WTC11 (cell line): ENCODE results near the gene IFNL4. TPM values are rescaled to one million over a fixed set of nuclear protein-coding genes. Genes with fewer than 3 reads are reported as not detected.
"Not testable (repeated sequence)": the region's sequence is repeated elsewhere in the genome, so short reads cannot be mapped to it uniquely, and the experiment has no call there.

Source experiments
- ATAC-seq: fragments of 200-7000 bp; cut with Tn5 transposase; 2 replicates; pipeline ENCODE4 v1.10.0; 2021; ENCODE audit warnings: mild to moderate bottlenecking, moderate library complexity
- CTCF ChIA-PET: fragments of 300-600 bp; sonication (Branson Sonifier 250); formaldehyde crosslinking; loops from one replicate; lab custom pipeline; 2021; ENCODE audit warnings: antibody characterized with exemption; lab: Charles Lee
- POLR2A ChIA-PET: fragments of 350-600 bp; sonication (Branson Sonifier 250); formaldehyde crosslinking; loops from one replicate; lab custom pipeline; 2021; ENCODE audit warnings: antibody characterized with exemption; lab: Charles Lee
- DNase-seq: peaks from one replicate; pipeline ENCODE4 v3.0.0; 2021; ENCODE audit warnings: low spot score
- H3K27ac Mint-ChIP-seq: 2 replicates; pipeline ENCODE4 v1.8.0; 2021; ENCODE audit warnings: mixed read lengths
- H3K27me3 Mint-ChIP-seq: 2 replicates; pipeline ENCODE4 v1.8.0; 2021; ENCODE audit warnings: low read depth, mild to moderate bottlenecking, moderate library complexity, mixed read lengths
- H3K36me3 Mint-ChIP-seq: 2 replicates; pipeline ENCODE4 v1.8.0; 2021; ENCODE audit warnings: mixed read lengths
- H3K4me1 Mint-ChIP-seq: 2 replicates; pipeline ENCODE4 v1.8.0; 2022; ENCODE audit warnings: mixed read lengths
- H3K4me3 Mint-ChIP-seq: 2 replicates; pipeline ENCODE4 v1.8.0; 2021; ENCODE audit warnings: mild to moderate bottlenecking, moderate library complexity, mixed read lengths
- H3K9me3 Mint-ChIP-seq: 2 replicates; pipeline ENCODE4 v1.8.0; 2021; ENCODE audit warnings: mixed read lengths
- ATF1 ChIP-seq: sonication (generic); formaldehyde crosslinking; IDR thresholded peaks from 2 replicates; pipeline ENCODE4 v1.8.1; 2023; ENCODE audit warnings: mild to moderate bottlenecking, moderate library complexity, missing genetic modification reagents
- CREM ChIP-seq: sonication (generic); formaldehyde crosslinking; IDR thresholded peaks from 2 replicates; pipeline ENCODE4 v1.8.1; 2022; ENCODE audit warnings: mild to moderate bottlenecking, missing genetic modification reagents, moderate library complexity
- EMX1 ChIP-seq: fragments of 250-450 bp; sonication (Bioruptor Pico); IDR thresholded peaks from 2 replicates; pipeline ENCODE4 v1.8.0; 2021; ENCODE audit warnings: mild to moderate bottlenecking
- FOXP1 ChIP-seq: sonication (generic); formaldehyde crosslinking; IDR thresholded peaks from 2 replicates; pipeline ENCODE4 v1.8.0; 2022; ENCODE audit warnings: missing genetic modification reagents, mild to moderate bottlenecking, moderate library complexity, borderline replicate concordance
- HMGA2 ChIP-seq: fragments of 250-450 bp; sonication (Bioruptor Pico); IDR thresholded peaks from 2 replicates; pipeline ENCODE4 v1.4.0; 2021; ENCODE audit warnings: mild to moderate bottlenecking, moderate library complexity
- JAZF1 ChIP-seq: fragments of 250-450 bp; sonication (Bioruptor Pico); IDR thresholded peaks from 2 replicates; pipeline ENCODE4 v1.9.0; 2021; ENCODE audit warnings: moderate library complexity, mild to moderate bottlenecking, inconsistent platforms
- MYBL2 ChIP-seq: sonication (generic); formaldehyde crosslinking; IDR thresholded peaks from 2 replicates; pipeline ENCODE4 v1.8.1; 2023; ENCODE audit warnings: mild to moderate bottlenecking, moderate library complexity, missing genetic modification reagents
- NR1H2 ChIP-seq: sonication (generic); formaldehyde crosslinking; IDR thresholded peaks from 2 replicates; pipeline ENCODE4 v1.9.0; 2021; ENCODE audit warnings: mild to moderate bottlenecking, moderate library complexity, missing genetic modification reagents
- SMAD3 ChIP-seq: sonication (generic); formaldehyde crosslinking; IDR thresholded peaks from 2 replicates; pipeline ENCODE4 v1.8.0; 2022; ENCODE audit warnings: missing genetic modification reagents, mild to moderate bottlenecking, borderline replicate concordance
- TCF7 ChIP-seq: sonication (generic); formaldehyde crosslinking; IDR thresholded peaks from 2 replicates; pipeline ENCODE4 v1.8.0; 2022; ENCODE audit warnings: mild to moderate bottlenecking, low read depth, missing genetic modification reagents, moderate library complexity
- TP53 ChIP-seq: sonication (generic); formaldehyde crosslinking; IDR thresholded peaks from 2 replicates; pipeline ENCODE4 v1.8.1; 2023; ENCODE audit warnings: mild to moderate bottlenecking, missing genetic modification reagents
- ZNF416 ChIP-seq: fragments of 250-450 bp; sonication (Bioruptor Pico); IDR thresholded peaks from 2 replicates; pipeline ENCODE4 v1.9.0; 2021; ENCODE audit warnings: mild to moderate bottlenecking, inconsistent platforms
- total RNA-seq: library from RNA; stranded (reverse); gene quantifications from 3 replicates; pipeline ENCODE4 v1.2.3, GENCODE V29; 2021
- TF ChIP-seq, protein P1 (sequence below): fragments of 200-600 bp; IDR thresholded peaks from 2 replicates; pipeline ENCODE4 v1.8.0; 2022; ENCODE audit warnings: antibody characterized with exemption
- TF ChIP-seq, protein P2 (sequence below): sonication (generic); formaldehyde crosslinking; IDR thresholded peaks from 2 replicates; pipeline ENCODE4 v1.8.1; 2022; ENCODE audit warnings: low read depth, mild to moderate bottlenecking, moderate library complexity, missing genetic modification reagents, borderline replicate concordance
- TF ChIP-seq, protein P3 (sequence below): sonication (generic); formaldehyde crosslinking; IDR thresholded peaks from 2 replicates; pipeline ENCODE4 v1.8.1; 2023; ENCODE audit warnings: mild to moderate bottlenecking, missing genetic modification reagents, moderate library complexity
- TF ChIP-seq, protein P4 (sequence below): fragments of 250-450 bp; sonication (Bioruptor Pico); IDR thresholded peaks from 2 replicates; pipeline ENCODE4 v1.9.0; 2021; ENCODE audit warnings: mild to moderate bottlenecking

The IFNL4 gene
- total RNA-seq, 1 experiment from 2014 or later, result not detected

DNA sequence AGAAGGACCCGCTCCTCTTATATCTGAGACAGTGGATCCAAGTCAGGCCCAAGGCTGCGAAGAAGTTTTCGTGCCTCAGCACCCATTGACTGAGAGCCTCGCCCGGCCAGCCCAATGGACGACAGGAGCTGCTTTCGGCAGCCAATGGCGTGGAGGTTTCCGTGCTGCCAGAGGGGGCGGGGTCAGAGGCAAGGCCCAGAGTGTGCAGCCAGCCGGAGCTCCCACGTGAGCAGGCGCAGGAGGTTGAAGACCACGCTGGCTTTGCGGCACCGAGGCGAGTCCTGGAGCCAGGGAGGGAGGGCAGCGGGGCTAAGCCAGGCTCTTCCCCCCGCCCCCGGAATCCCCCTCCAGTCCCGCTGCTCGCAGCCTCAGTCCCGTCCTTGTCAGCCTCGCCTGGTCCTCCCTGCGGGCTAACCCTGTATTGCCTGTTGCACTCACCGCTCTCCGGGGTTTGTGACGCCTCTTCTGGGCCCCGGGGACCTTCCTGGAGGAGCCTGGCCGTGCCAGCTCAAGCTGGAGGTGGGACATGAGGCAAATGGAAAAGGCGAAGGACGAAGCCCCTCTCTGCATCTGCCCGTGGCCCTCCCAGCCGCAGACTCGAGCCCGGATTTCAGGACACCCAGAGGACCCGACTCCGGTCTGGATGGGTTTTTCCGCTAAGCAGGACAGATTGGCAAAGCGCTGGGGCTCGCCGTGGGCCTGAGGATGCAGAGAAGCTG, 1.5 kb downstream of the IFNL4 start (continued):
- TF ChIP-seq, protein P1, sequence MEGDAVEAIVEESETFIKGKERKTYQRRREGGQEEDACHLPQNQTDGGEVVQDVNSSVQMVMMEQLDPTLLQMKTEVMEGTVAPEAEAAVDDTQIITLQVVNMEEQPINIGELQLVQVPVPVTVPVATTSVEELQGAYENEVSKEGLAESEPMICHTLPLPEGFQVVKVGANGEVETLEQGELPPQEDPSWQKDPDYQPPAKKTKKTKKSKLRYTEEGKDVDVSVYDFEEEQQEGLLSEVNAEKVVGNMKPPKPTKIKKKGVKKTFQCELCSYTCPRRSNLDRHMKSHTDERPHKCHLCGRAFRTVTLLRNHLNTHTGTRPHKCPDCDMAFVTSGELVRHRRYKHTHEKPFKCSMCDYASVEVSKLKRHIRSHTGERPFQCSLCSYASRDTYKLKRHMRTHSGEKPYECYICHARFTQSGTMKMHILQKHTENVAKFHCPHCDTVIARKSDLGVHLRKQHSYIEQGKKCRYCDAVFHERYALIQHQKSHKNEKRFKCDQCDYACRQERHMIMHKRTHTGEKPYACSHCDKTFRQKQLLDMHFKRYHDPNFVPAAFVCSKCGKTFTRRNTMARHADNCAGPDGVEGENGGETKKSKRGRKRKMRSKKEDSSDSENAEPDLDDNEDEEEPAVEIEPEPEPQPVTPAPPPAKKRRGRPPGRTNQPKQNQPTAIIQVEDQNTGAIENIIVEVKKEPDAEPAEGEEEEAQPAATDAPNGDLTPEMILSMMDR, result no peak
- TF ChIP-seq SMAD3 (peak; percentile 92), FOXP1 (CRISPR knock-in tag) (peak; percentile 81; the same call in 1 of the 2 replicates), EMX1 (no peak), TCF7 (CRISPR knock-in tag) (peak; percentile 85; the same call in 1 of the 2 replicates), JAZF1 (CRISPR knock-in tag) (no peak), MYBL2 (CRISPR knock-in tag) (peak; percentile 91), TP53 (CRISPR knock-in tag) (peak; percentile 83; the same call in 1 of the 2 replicates), NR1H2 (no peak), CREM (peak; percentile 54; the same call in 1 of the 2 replicates), ATF1 (CRISPR knock-in tag) (no peak), HMGA2 (CRISPR knock-in tag) (no peak), ZNF416 (CRISPR knock-in tag) (no peak)
- TF ChIP-seq, protein P2, sequence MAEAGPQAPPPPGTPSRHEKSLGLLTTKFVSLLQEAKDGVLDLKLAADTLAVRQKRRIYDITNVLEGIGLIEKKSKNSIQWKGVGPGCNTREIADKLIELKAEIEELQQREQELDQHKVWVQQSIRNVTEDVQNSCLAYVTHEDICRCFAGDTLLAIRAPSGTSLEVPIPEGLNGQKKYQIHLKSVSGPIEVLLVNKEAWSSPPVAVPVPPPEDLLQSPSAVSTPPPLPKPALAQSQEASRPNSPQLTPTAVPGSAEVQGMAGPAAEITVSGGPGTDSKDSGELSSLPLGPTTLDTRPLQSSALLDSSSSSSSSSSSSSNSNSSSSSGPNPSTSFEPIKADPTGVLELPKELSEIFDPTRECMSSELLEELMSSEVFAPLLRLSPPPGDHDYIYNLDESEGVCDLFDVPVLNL (CRISPR knock-in tag), result peak; percentile 61
- TF ChIP-seq, protein P3, sequence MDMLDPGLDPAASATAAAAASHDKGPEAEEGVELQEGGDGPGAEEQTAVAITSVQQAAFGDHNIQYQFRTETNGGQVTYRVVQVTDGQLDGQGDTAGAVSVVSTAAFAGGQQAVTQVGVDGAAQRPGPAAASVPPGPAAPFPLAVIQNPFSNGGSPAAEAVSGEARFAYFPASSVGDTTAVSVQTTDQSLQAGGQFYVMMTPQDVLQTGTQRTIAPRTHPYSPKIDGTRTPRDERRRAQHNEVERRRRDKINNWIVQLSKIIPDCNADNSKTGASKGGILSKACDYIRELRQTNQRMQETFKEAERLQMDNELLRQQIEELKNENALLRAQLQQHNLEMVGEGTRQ (CRISPR knock-in tag), result peak; percentile 53
- TF ChIP-seq, protein P4, sequence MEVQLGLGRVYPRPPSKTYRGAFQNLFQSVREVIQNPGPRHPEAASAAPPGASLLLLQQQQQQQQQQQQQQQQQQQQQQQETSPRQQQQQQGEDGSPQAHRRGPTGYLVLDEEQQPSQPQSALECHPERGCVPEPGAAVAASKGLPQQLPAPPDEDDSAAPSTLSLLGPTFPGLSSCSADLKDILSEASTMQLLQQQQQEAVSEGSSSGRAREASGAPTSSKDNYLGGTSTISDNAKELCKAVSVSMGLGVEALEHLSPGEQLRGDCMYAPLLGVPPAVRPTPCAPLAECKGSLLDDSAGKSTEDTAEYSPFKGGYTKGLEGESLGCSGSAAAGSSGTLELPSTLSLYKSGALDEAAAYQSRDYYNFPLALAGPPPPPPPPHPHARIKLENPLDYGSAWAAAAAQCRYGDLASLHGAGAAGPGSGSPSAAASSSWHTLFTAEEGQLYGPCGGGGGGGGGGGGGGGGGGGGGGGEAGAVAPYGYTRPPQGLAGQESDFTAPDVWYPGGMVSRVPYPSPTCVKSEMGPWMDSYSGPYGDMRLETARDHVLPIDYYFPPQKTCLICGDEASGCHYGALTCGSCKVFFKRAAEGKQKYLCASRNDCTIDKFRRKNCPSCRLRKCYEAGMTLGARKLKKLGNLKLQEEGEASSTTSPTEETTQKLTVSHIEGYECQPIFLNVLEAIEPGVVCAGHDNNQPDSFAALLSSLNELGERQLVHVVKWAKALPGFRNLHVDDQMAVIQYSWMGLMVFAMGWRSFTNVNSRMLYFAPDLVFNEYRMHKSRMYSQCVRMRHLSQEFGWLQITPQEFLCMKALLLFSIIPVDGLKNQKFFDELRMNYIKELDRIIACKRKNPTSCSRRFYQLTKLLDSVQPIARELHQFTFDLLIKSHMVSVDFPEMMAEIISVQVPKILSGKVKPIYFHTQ, result no peak

DNA sequence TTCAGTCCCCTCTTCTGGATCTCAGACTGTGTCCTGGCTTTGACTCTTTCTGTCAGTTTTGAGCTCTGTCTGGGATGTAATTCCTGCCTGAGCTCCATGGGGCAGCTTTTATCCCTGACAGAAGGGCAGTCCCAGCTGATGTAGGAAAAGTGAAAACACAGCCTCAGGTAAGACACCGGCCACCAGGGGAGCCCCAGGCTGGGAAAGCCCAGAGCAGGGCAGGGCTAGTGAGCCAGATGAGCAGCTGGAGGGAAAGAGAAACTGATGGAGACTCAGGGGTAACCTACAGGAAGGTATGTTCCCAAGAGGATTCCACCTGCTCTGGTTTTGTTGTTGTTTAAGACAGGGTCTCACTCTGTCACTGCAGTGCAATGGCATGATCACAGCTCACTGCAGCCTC, 3.5 kb downstream of the IFNL4 start:
- CTCF ChIA-PET, result interaction anchor here (1.5 kb wide), 1 partner anchor 75 kb away, joined by 4 read pairs; the partner anchor contains the start of gene LRFN1
- not testable (repeated sequence) for H3K4me3 Mint-ChIP-seq

DNA sequence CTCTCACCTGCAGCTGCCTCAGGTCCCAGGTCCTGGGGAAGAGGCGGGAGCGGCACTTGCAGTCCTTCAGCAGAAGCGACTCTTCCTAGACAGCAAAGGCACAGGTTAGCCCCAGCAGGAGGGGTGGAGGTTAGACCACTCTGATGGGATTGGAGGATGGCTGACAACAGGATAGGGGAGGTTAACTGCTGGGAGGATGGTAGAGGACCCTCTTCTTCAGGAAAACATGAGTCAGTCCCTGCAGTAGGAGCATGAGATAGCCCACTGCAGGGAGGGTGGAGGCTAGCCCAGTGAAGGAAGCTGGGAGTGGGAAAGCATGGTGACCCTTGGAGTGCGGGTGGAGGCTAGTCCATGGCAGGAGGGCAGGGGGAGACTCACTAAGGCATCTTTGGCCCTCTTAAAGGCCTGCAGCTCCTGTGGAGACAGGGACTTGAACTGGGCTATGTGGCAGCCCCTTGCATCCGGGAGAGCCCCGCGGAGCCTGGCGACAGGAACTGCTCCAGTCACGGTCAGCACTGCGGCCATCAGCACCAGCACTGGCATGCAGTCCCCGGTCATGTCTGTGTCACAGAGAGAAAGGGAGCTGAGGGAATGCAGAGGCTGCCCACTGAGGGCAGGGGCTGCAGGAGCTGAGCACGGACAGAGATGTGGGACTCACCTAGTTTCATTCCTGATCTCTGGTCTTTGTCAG, 4.1 kb downstream of the IFNL4 start, which contains the start of gene IFNL3:
Gene IFNL3, minus strand, starts transcription at position 597 of the 691 bp plus-strand sequence. Its CDS starts 39 bp downstream, at position 558.
- H3K9me3 Mint-ChIP-seq, DNase-seq, POLR2A ChIA-PET, H3K36me3 Mint-ChIP-seq, H3K4me3 Mint-ChIP-seq, H3K4me1 Mint-ChIP-seq, ATAC-seq, H3K27ac Mint-ChIP-seq: not testable (repeated sequence)
- peaks cover 50% of the 10 kb centered on the region for H3K27me3 Mint-ChIP-seq
- CTCF ChIA-PET, result interaction anchor here (1.5 kb wide), 1 partner anchor 76 kb away, joined by 4 read pairs; the partner anchor contains the start of gene LRFN1

More for the DNA sequence above, 3.5 kb downstream of the IFNL4 start:
- H3K4me1 Mint-ChIP-seq, H3K27ac Mint-ChIP-seq, DNase-seq, H3K36me3 Mint-ChIP-seq, H3K9me3 Mint-ChIP-seq, POLR2A ChIA-PET: not testable (repeated sequence)
- peak; percentile 70 for ATAC-seq
- H3K27me3 Mint-ChIP-seq, result peaks cover 50% of the 10 kb centered on the region

DNA sequence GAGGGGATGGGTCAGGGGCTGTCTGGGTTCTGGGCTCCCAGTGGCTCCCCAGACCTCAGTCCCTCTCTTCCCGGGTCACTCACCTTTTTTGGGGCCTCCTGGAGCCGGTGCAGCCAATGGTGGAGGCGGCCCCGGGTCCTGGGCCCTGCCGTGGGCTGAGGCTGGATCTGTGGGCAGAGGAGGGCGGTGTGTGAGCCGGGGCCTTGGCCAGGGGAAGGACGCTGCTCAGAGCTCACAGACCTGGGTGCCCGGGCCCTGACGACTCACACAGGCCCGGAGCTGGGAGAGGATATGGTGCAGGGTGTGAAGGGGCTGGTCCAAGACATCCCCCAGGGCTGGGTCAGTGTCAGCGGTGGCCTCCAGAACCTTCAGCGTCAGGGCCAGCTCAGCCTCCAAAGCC, 4.9 kb downstream of the IFNL4 start:
- POLR2A ChIA-PET, DNase-seq, H3K36me3 Mint-ChIP-seq, H3K4me3 Mint-ChIP-seq, H3K27ac Mint-ChIP-seq, H3K9me3 Mint-ChIP-seq, H3K4me1 Mint-ChIP-seq, ATAC-seq: not testable (repeated sequence)
- H3K27me3 Mint-ChIP-seq, result peaks cover 49% of the 10 kb centered on the region
- CTCF ChIA-PET, result interaction anchor here (1.5 kb wide), 1 partner anchor 77 kb away, joined by 4 read pairs; the partner anchor contains the start of gene LRFN1
